A673 (cell line): ENCODE data around the gene ZDHHC1. TPM values are rescaled to one million over a fixed set of nuclear protein-coding genes. Genes with fewer than 3 reads are reported as not detected.

Experiments
- BruUV-seq: library from RNA; stranded (reverse); fragments of 400-500 nt; replicated peaks from 2 replicates; lab custom pipeline; 2021; lab: Mats Ljungman, UMichigan
- CTCF ChIA-PET: fragments of 300-600 bp; sonication (Branson Sonifier 250); formaldehyde crosslinking; loops from one replicate; lab custom pipeline; 2022; ENCODE audit warnings: antibody characterized with exemption; lab: Charles Lee
- POLR2A ChIA-PET: fragments of 300-600 bp; sonication (Branson Sonifier 250); formaldehyde crosslinking; loops from one replicate; lab custom pipeline; 2022; ENCODE audit warnings: antibody characterized with exemption; ENCODE audit not compliant: low non-redundant PET; lab: Charles Lee
- DNase-seq: peaks from one replicate; pipeline ENCODE4 v3.0.0-alpha.2; 2015; ENCODE audit warnings: low spot score
- H3K27ac ChIP-seq: fragments of 200-600 bp; sonication (generic); 2 replicates; pipeline ENCODE4 v1.5.1; 2016; ENCODE audit warnings: mixed run types, low read depth, mild to moderate bottlenecking, mixed read lengths, antibody characterized with exemption, low read length; ENCODE audit not compliant: poor library complexity, severe bottlenecking
- H3K27me3 ChIP-seq: fragments of 200-600 bp; sonication (generic); replicated peaks from 2 replicates; pipeline ENCODE4 v1.6.1; 2017; ENCODE audit warnings: mixed run types, low read depth, mild to moderate bottlenecking, mixed read lengths, antibody characterized with exemption, low read length; ENCODE audit not compliant: insufficient read depth, poor library complexity
- H3K36me3 ChIP-seq: fragments of 200-600 bp; sonication (generic); 2 replicates; pipeline ENCODE4 v1.6.1; 2016; ENCODE audit warnings: mixed run types, mild to moderate bottlenecking, mixed read lengths, antibody characterized with exemption, low read length; ENCODE audit not compliant: insufficient read depth, poor library complexity, severe bottlenecking
- H3K4me1 ChIP-seq: fragments of 200-600 bp; sonication (generic); 2 replicates; pipeline ENCODE4 v1.6.1; 2017; ENCODE audit warnings: mixed run types, mild to moderate bottlenecking, mixed read lengths, antibody characterized with exemption, low read length; ENCODE audit not compliant: insufficient read depth, poor library complexity, severe bottlenecking
- H3K4me3 ChIP-seq: fragments of 200-600 bp; sonication (generic); 2 replicates; pipeline ENCODE4 v1.5.1; 2016; ENCODE audit warnings: low read depth, mixed run types, mild to moderate bottlenecking, mixed read lengths, low read length; ENCODE audit not compliant: poor library complexity, severe bottlenecking
- H3K9me3 ChIP-seq: fragments of 200-600 bp; sonication (generic); 2 replicates; pipeline ENCODE4 v1.6.1; 2016; ENCODE audit warnings: mixed run types, low read depth, mild to moderate bottlenecking, mixed read lengths, antibody characterized with exemption, low read length; ENCODE audit not compliant: poor library complexity, severe bottlenecking
- EZH2 ChIP-seq: fragments of 200-600 bp; sonication (generic); IDR thresholded peaks from 2 replicates; pipeline ENCODE4 v1.6.1; 2017; ENCODE audit warnings: borderline replicate concordance, low read depth, mild to moderate bottlenecking, mixed read lengths, antibody characterized with exemption, low read length; ENCODE audit not compliant: poor library complexity, severe bottlenecking
- intact Hi-C: fragments of 100-400 bp; cut with micrococcal nuclease; formaldehyde crosslinking; loops from one replicate; pipeline ENCODE4 v1.10.0; 2022; ENCODE audit not compliant: unreplicated experiment
- total RNA-seq: library from RNA; stranded (reverse); gene quantifications from 2 replicates; pipeline ENCODE4 v1.2.3, GENCODE V29; 2021
- TF ChIP-seq, protein P1 (sequence below): fragments of 300-800, 200-600 bp; sonication (generic); conservative IDR thresholded peaks from 2 replicates; pipeline ENCODE4 v1.5.1; 2017; ENCODE audit warnings: low read depth, mild to moderate bottlenecking, antibody characterized with exemption, low read length, moderate library complexity, mixed read lengths

Gene ZDHHC1
- total RNA-seq, 1 experiment from 2014 or later, result 5.3 TPM

DNA sequence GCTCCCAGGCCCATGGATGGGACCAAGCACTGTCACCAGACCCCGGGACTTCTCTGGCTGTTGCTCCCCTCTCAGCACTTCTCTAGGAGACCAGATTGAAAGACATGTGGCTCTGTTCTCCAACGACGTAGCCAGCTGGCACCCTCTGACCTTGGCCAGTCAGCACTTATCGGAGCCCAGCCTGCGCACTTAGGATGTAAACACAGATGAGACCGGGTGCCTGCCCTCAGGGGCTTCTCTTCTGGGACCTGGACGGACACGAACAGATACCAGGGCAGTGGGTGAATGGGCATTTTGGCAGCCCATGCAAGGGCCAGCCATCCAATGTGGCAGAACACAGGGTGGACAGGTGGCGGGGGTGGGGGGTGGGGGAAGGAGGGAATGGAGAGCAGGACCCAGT, 6.6 kb downstream of the ZDHHC1 start:
- DNase-seq, result no peak
- intact Hi-C loops, result no loop called here
- POLR2A ChIA-PET, result interaction anchor here (0.6 kb wide), 1 partner anchor 80 kb away, joined by 5 read pairs; no protein-coding TSS in a partner anchor
- H3K27me3 ChIP-seq, result no peaks in the 10 kb centered on the region
- TF ChIP-seq, protein P1, sequence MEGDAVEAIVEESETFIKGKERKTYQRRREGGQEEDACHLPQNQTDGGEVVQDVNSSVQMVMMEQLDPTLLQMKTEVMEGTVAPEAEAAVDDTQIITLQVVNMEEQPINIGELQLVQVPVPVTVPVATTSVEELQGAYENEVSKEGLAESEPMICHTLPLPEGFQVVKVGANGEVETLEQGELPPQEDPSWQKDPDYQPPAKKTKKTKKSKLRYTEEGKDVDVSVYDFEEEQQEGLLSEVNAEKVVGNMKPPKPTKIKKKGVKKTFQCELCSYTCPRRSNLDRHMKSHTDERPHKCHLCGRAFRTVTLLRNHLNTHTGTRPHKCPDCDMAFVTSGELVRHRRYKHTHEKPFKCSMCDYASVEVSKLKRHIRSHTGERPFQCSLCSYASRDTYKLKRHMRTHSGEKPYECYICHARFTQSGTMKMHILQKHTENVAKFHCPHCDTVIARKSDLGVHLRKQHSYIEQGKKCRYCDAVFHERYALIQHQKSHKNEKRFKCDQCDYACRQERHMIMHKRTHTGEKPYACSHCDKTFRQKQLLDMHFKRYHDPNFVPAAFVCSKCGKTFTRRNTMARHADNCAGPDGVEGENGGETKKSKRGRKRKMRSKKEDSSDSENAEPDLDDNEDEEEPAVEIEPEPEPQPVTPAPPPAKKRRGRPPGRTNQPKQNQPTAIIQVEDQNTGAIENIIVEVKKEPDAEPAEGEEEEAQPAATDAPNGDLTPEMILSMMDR, result no peak
- TF ChIP-seq EZH2, result no peak
- H3K27ac ChIP-seq, result no peak overlapping the region
- H3K4me3 ChIP-seq, result no peak overlapping the region
- H3K4me1 ChIP-seq, result no peaks in the 10 kb centered on the region
- no TSS peak for BruUV-seq
- H3K9me3 ChIP-seq, result no peaks in the 10 kb centered on the region
- no peaks in the 10 kb centered on the region for H3K36me3 ChIP-seq
- CTCF ChIA-PET, result no interaction called here

DNA sequence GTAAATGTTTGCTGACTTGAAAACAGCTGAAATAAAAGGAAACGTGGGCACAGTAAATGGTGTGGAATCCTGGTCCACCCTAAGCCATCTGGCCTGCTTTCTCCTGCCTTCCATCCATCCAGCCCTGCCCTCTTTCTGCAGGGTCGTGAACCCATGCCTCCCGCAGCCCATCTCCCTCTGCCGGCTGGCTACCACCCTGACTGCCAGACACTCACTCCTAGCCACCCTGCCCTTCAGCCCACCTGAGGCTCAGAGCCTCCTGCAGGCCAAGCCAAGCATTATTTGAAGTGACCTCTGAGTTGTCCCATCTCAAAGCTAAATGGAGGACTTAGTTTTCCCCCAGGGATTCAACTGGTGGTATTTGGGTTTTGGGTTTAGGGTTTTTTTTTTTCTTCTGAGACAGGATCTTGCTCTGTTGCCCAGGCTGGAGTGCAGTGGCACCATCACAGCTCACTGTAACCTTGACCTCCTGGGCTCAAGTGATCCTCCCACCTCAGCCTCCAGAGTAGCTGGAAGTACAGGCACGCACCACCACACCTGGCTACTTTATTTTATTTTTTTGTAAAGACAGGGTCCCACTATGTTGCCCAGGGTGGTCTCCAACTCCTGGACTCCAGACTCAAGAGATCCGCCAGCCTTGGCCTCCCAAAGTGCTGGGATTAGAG, 8.4 kb downstream of the ZDHHC1 start:
- H3K4me3 ChIP-seq, result no peak overlapping the region
- H3K27ac ChIP-seq, result no peak overlapping the region
- H3K27me3 ChIP-seq, result no peaks in the 10 kb centered on the region
- no peak for TF ChIP-seq EZH2
- TF ChIP-seq, protein P1, result no peak
- POLR2A ChIA-PET, result no interaction called here
- CTCF ChIA-PET, result interaction anchor here (1.6 kb wide), 1 partner anchor 8 kb away, joined by 5 read pairs; no protein-coding TSS in a partner anchor
- intact Hi-C loops, result no loop called here
- no TSS peak for BruUV-seq
- H3K36me3 ChIP-seq, result no peaks in the 10 kb centered on the region
- no peaks in the 10 kb centered on the region for H3K4me1 ChIP-seq
- no peaks in the 10 kb centered on the region for H3K9me3 ChIP-seq
- no peak for DNase-seq

GRCh38 chr16:67407176-67407787, 9.0 kb downstream of the ZDHHC1 start:
- Histone ChIP-seq H3K36me3 (no peaks in the 10 kb centered on the region), H3K27me3 (no peaks in the 10 kb centered on the region), H3K9me3 (no peaks in the 10 kb centered on the region), H3K4me1 (no peaks in the 10 kb centered on the region), H3K4me3 (no peak overlapping the region), H3K27ac (no peak overlapping the region)
- BruUV-seq, result no TSS peak
- ChIA-PET POLR2A (no interaction called here), CTCF (no interaction called here)
- TF ChIP-seq, protein P1, result no peak
- no peak for TF ChIP-seq EZH2
- intact Hi-C loops, result no loop called here
- DNase-seq, result no peak
